MG63 (cell line): ENCODE data around the gene ROPN1L. TPM values are rescaled to one million over a fixed set of nuclear protein-coding genes. Genes with fewer than 3 reads are reported as not detected.
A peak's percentile ranks its signal among the peaks of the same experiment; 100 is the strongest.
"Not testable (repeated sequence)": the region's sequence is repeated elsewhere in the genome, so short reads cannot be mapped to it uniquely, and the experiment has no call there.

Experiments
- DNase-seq: peaks from one replicate; pipeline ENCODE4 v3.0.0-alpha.2; 2020
- H3K27me3 ChIP-seq: fragments of 250-450 bp; sonication (Bioruptor Pico); 2 replicates; pipeline ENCODE4 v1.5.1; 2020; ENCODE audit warnings: mild to moderate bottlenecking, moderate library complexity
- H3K36me3 ChIP-seq: fragments of 250-450 bp; sonication (Bioruptor Pico); 2 replicates; pipeline ENCODE4 v1.5.1; 2020; ENCODE audit warnings: mild to moderate bottlenecking, moderate library complexity
- H3K4me3 ChIP-seq: fragments of 250-450 bp; sonication (Bioruptor Pico); 2 replicates; pipeline ENCODE4 v1.5.1; 2020; ENCODE audit warnings: mild to moderate bottlenecking, moderate library complexity
- H3K9me3 ChIP-seq: fragments of 250-450 bp; sonication (Bioruptor Pico); 2 replicates; pipeline ENCODE4 v1.5.1; 2020; ENCODE audit warnings: mild to moderate bottlenecking, moderate library complexity
- total RNA-seq: library from RNA; depleted of rRNA; stranded (reverse); fragments of >200 nt; shearing (Covaris generic); gene quantifications from 2 replicates; pipeline ENCODE4 v1.2.3, GENCODE V29; 2014; ENCODE audit warnings: low replicate concordance

The ROPN1L gene
- total RNA-seq, 1 experiment from 2014 or later = 3.0 TPM

GRCh38 chr5:10482791-10483530 lies 41.3 kb downstream of the ROPN1L start:
- H3K4me3 ChIP-seq = no peak overlapping the region
- no peaks in the 10 kb centered on the region for H3K27me3 ChIP-seq
- no peak for DNase-seq
- peaks cover 2% of the 10 kb centered on the region; the same call in 1 of the 2 replicates for H3K9me3 ChIP-seq
- no peaks in the 10 kb centered on the region for H3K36me3 ChIP-seq

DNA sequence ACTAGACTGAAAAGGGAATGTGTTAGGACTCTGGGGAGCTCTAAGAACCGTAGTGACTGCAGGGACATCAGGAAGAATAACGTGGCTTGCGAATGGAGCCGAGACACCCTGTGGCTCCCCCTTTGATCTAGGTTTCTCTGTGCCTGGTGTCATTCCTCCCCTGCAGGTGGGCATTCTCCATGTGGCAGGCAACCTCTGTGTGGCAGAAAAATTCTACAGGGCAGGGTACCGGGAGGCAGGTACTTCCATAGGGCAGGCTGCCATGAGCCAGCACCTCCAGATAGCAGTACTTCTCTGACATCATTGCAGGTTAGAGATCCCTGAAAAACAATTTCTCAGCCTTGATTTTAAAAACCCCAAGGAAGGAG lies 43.1 kb downstream of the ROPN1L start:
- Histone ChIP-seq H3K9me3 (no peaks in the 10 kb centered on the region), H3K4me3 (no peak overlapping the region), H3K36me3 (no peaks in the 10 kb centered on the region), H3K27me3 (no peaks in the 10 kb centered on the region)
- no peak for DNase-seq

DNA sequence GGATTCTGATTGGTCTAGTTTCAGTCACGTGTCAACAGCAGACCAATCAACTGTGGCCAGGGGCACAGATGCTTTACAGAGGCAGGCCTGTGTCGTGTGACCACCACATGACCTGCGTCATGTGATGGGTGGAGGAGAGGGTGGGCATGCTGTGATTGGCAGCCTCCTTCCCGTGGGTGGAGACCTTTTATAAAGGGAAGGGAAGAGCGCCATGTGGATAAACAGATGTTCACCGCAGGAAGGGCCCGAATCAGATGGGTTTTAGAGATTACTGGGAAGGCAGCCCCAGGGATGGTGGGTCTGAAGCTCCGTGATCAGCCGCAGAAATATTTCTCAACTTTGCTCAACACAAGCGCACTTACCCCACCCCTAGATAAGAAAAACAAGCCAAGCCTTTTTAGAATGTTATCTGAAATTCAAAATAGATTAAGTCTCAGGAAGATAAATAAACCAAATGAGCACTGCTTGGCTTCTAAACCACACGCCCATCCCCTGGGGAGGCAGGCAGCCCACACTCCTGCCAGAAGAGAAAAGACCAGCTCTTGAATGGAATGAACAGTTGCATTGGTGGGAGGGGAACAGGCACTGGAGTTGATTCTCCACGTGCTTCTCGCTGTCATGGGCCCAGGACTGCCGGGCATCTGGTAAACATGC lies 43.6 kb downstream of the ROPN1L start:
- Histone ChIP-seq H3K9me3 (no peaks in the 10 kb centered on the region), H3K36me3 (no peaks in the 10 kb centered on the region), H3K27me3 (no peaks in the 10 kb centered on the region), H3K4me3 (no peak overlapping the region)
- peak; percentile 73 for DNase-seq

GRCh38 chr5:10485897-10486296 lies 44.2 kb downstream of the ROPN1L start:
- no peaks in the 10 kb centered on the region for H3K36me3 ChIP-seq
- H3K4me3 ChIP-seq = no peak overlapping the region
- H3K9me3 ChIP-seq = no peaks in the 10 kb centered on the region
- no peaks in the 10 kb centered on the region for H3K27me3 ChIP-seq
- DNase-seq = no peak

- no peak for DNase-seq
- H3K9me3 ChIP-seq = no peaks in the 10 kb centered on the region
Observed at GRCh38 chr5:10486511-10487344, 45.0 kb downstream of the ROPN1L start.

DNA sequence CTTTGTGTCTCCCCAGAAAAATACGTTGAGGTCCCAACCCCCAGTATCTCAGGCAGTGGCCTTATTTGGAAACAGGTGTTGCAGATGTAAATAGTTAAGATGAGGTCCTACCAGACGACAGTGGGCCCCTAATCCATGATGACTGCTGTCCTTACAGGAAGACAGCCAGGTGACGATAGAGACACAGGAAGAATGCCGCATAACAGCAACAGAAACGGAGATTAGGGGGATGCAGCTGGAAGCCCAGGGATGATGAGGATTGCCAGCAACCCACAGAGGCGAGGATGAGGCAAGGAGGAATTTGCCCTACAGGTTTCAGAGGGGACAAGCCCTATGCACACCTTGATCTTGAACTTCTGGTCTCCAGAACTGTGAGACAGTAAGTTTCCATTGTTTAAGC lies 46.5 kb downstream of the ROPN1L start:
- Histone ChIP-seq H3K9me3 (no peaks in the 10 kb centered on the region), H3K27me3 (no peaks in the 10 kb centered on the region), H3K36me3 (no peaks in the 10 kb centered on the region), H3K4me3 (no peak overlapping the region)
- no peak for DNase-seq

More at GRCh38 chr5:10486511-10487344, 45.0 kb downstream of the ROPN1L start:
- H3K27me3 ChIP-seq = no peaks in the 10 kb centered on the region
- no peak overlapping the region for H3K4me3 ChIP-seq
- no peaks in the 10 kb centered on the region for H3K36me3 ChIP-seq

DNA sequence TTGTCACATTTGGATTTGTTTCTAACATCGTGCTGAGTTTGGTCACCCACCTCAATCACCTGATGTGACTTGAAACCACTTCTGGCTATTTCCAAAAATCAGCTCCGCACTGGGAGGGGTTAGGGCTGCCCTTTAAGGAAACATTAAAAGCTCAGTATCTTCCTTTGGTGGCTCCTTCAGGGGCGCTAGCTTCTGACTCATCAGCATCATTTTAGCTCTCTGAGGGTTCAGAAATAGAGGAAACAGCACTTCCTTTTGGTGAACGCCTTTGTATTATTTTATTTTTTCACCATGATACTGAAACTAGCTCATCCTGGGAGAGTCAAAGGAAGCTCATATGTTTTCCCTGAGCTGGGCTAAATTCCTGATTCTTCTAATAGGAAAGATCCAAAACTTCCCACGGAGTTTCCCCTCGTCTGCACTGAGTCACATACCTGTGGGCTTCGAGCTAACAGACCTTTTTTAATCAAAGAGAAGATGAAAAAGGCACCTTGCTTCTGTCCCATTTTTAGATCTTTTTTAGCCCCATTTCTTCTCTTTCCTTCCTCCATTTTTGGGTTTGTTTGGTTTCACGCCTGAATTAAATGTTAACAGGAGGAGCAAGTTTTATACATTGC lies 48.2 kb downstream of the ROPN1L start:
- Histone ChIP-seq H3K9me3 (peaks cover 5% of the 10 kb centered on the region), H3K36me3 (no peaks in the 10 kb centered on the region), H3K27me3 (no peaks in the 10 kb centered on the region), H3K4me3 (no peak overlapping the region)
- DNase-seq = no peak

DNA sequence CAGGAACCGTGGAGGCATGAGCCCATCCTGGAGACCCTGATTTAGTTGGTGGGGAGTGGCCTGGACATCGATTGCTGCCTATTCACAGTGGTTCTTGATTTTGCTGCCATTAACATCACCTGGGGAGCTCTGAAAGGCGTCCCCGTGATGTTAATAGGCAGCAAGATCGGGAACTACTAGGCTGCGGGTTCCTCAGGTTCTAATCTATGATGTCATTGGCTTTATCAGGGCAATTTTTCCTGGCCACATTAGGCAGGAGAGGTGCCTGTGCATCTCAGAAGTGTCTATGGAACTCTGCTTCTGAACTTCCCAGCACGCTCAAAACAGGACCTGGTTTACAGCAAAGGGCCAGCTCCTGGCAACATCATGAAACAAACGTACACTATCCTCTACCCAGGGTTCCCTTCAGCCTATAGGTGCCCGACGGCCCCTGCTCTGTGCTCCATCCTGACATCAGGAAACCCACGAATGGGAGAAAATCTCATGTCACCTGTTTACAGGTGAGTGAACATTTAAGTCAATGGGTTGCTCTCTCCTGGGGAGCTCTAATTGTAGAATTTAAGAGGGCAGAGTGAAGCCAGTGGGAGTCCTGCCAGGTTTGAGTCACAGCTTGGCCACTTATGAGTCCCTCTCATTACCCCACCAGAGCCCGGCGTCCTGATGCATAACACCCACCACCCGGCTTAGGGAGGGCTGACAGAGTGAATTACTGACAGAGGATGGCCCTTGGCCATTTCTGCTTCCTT lies 49.4 kb downstream of the ROPN1L start:
- Histone ChIP-seq H3K27me3 (no peaks in the 10 kb centered on the region), H3K36me3 (no peaks in the 10 kb centered on the region), H3K9me3 (peaks cover 6% of the 10 kb centered on the region), H3K4me3 (no peak overlapping the region)
- peak; percentile 47 for DNase-seq

- H3K36me3 ChIP-seq = no peaks in the 10 kb centered on the region
- DNase-seq = no peak
- H3K27me3 ChIP-seq = no peaks in the 10 kb centered on the region
- peaks cover 6% of the 10 kb centered on the region for H3K9me3 ChIP-seq
- H3K4me3 ChIP-seq = no peak overlapping the region
Observed at GRCh38 chr5:10491673-10492026, 50.0 kb downstream of the ROPN1L start.

- Histone ChIP-seq H3K27me3 (no peaks in the 10 kb centered on the region), H3K9me3 (peaks cover 6% of the 10 kb centered on the region), H3K36me3 (no peaks in the 10 kb centered on the region), H3K4me3 (no peak overlapping the region)
- DNase-seq = no peak
Observed at GRCh38 chr5:10493884-10494283, 52.2 kb downstream of the ROPN1L start.

DNA sequence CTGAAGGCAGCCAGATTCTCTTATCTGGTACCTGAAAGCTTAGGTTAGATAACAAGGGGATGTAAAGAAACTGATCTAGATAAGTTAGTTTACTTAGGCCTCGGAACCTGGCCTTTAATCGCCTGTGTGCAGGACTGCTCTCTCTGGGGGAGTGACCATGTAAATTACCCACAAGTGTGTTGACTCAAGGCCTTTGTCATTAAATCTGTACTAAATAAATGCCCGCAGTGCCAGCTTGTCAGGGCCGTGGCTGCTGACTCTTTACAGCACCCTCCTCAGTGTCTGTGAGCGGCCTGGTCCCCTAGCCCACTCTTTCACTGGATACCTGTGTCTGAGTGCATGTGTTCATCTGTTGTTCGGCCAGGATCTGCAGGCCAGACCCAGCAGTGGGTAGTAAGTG lies 52.8 kb downstream of the ROPN1L start:
- DNase-seq, H3K27me3 ChIP-seq, H3K4me3 ChIP-seq, H3K9me3 ChIP-seq, H3K36me3 ChIP-seq: not testable (repeated sequence)

DNA sequence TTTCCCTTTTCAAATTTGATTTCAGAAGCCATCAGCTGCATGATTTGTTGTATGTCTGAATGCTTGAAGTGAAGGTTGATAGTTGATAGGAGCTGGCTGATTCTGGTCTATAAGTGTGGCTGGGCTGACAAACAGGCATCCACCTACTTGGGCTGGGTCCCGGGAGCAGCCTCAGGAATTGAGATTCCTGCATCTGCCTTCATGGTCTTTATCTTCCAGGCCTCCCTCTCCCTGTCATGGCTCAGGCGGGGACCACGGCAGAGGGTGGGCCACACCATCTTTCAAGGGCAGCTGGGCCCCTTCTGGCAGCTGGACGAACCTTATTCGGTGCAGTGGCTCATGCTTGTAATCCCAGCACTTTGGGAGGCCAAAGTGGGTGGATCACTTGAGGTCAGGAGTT lies 55.9 kb downstream of the ROPN1L start:
- Histone ChIP-seq H3K4me3 (no peak overlapping the region), H3K27me3 (no peaks in the 10 kb centered on the region), H3K36me3 (no peaks in the 10 kb centered on the region), H3K9me3 (peaks cover 6% of the 10 kb centered on the region)
- DNase-seq = no peak

GRCh38 chr5:10498350-10498749 lies 56.7 kb downstream of the ROPN1L start:
- DNase-seq = no peak
- Histone ChIP-seq H3K9me3 (peaks cover 6% of the 10 kb centered on the region), H3K4me3 (no peak overlapping the region), H3K36me3 (no peaks in the 10 kb centered on the region), H3K27me3 (no peaks in the 10 kb centered on the region)

DNA sequence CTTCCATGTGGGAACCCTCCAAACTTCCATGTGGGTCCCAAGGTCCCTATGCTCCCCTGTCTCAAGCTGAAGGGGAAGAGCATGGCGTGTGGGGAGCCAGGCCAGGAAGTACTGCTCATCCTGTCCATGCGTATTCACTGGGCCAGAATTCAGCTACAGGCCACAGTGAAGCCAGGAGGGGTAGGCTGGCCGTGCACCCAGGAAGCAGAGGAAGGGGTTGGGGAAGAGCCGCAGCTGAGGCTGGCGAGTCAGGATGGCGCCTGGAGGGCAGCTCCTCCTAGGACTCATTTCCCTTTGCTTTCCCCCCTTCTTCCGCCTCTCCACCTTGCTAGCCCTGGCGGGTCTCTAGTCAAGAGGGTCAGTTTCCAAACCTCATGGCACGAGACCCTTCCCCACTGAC lies 57.4 kb downstream of the ROPN1L start:
- Histone ChIP-seq H3K36me3 (no peaks in the 10 kb centered on the region), H3K4me3 (no peak overlapping the region), H3K27me3 (no peaks in the 10 kb centered on the region), H3K9me3 (peaks cover 6% of the 10 kb centered on the region)
- DNase-seq = no peak

DNA sequence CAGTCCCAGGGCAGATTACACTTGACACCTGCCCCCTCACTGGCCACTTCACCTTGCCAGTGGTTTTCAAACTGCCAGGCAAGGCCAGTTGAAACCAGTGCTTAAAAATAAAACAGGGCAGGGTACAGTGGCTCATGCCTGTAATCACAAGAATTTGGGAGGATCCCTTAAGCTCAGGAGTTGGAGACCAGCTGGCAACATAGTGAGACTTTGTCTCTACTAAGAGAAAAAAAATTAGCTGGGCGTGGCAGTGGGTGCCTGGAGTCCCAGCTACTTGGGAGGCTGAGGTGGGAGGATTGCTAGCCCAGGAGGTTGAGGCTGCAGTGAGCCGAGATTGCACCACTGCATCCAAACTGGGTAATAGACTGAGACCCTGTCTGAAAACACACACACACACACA lies 58.1 kb downstream of the ROPN1L start:
- no peak overlapping the region for H3K4me3 ChIP-seq
- H3K27me3 ChIP-seq = no peaks in the 10 kb centered on the region
- peaks cover 2% of the 10 kb centered on the region for H3K9me3 ChIP-seq
- H3K36me3 ChIP-seq = no peaks in the 10 kb centered on the region
- DNase-seq = peak; percentile 33

GRCh38 chr5:10500669-10501068 lies 59.0 kb downstream of the ROPN1L start:
- DNase-seq = no peak
- H3K4me3 ChIP-seq = no peak overlapping the region
- no peaks in the 10 kb centered on the region for H3K36me3 ChIP-seq
- no peaks in the 10 kb centered on the region for H3K27me3 ChIP-seq
- no peaks in the 10 kb centered on the region for H3K9me3 ChIP-seq
